Activated T-cell treated with anti-CD3 and anti-CD28 coated beads for 48 hours (primary cell): ENCODE data around the gene FBXO41.

ENCODE experiments used
- DNase-seq: peaks from one replicate; pipeline ENCODE4 v3.0.0-alpha.2; 2020; ENCODE audit warnings: low read depth

FBXO41 gene

GRCh38 chr2:73239776-73240175 lies 44.5 kb downstream of the FBXO41 start:
- DNase-seq: no peak

- no peak for DNase-seq
These were observed 45.3 kb downstream of the FBXO41 start for GRCh38 chr2:73238976-73239375.

- no peak for DNase-seq
These were observed 46.1 kb downstream of the FBXO41 start for GRCh38 chr2:73238149-73238548.

- no peak for DNase-seq
These were observed 47.1 kb downstream of the FBXO41 start for GRCh38 chr2:73237168-73237567.

- DNase-seq: no peak
These were observed 48.8 kb downstream of the FBXO41 start for GRCh38 chr2:73235315-73236028.

- peak; percentile 76 for DNase-seq
These were observed 50.1 kb downstream of the FBXO41 start, which contains the start of gene CCT7 for GRCh38 chr2:73233932-73234832. TSS of gene CCT7 (plus strand) at chr2:73234308. CDS start at chr2:73234379, 71 bp downstream.

GRCh38 chr2:73233154-73233931 lies 50.9 kb downstream of the FBXO41 start, which contains the start of gene PRADC1:
TSS of gene PRADC1 (minus strand) at chr2:73233239. CDS start at chr2:73233160, 79 bp downstream.
- DNase-seq: peak; percentile 89

- no peak for DNase-seq
These were observed 51.7 kb downstream of the FBXO41 start for GRCh38 chr2:73232403-73233153.

- no peak for DNase-seq
These were observed 55.6 kb downstream of the FBXO41 start for GRCh38 chr2:73228631-73229030.

GRCh38 chr2:73227086-73227485 lies 57.2 kb downstream of the FBXO41 start:
- DNase-seq: no peak

GRCh38 chr2:73225513-73226360 lies 58.5 kb downstream of the FBXO41 start:
- DNase-seq: no peak

GRCh38 chr2:73223821-73224220 lies 60.5 kb downstream of the FBXO41 start:
- no peak for DNase-seq

- no peak for DNase-seq
These were observed 66.0 kb downstream of the FBXO41 start for GRCh38 chr2:73218298-73218697.

GRCh38 chr2:73217826-73218225 lies 66.5 kb downstream of the FBXO41 start:
- no peak for DNase-seq

- no peak for DNase-seq
These were observed 67.1 kb downstream of the FBXO41 start for GRCh38 chr2:73217160-73217559.

- DNase-seq: no peak
These were observed 69.0 kb downstream of the FBXO41 start for GRCh38 chr2:73215254-73215653.

- DNase-seq: peak; percentile 90
These were observed 69.9 kb downstream of the FBXO41 start, which contains the start of gene SMYD5 for GRCh38 chr2:73214120-73215035. TSS of gene SMYD5 (plus strand) at chr2:73214245. CDS start at chr2:73214267, 22 bp downstream.

GRCh38 chr2:73212448-73213176 lies 71.7 kb downstream of the FBXO41 start:
- peak; percentile 76 for DNase-seq

GRCh38 chr2:73212098-73212447 lies 72.2 kb downstream of the FBXO41 start:
- DNase-seq: no peak
